Kidney tubule cell (primary cell): ENCODE results near the gene PEDS1.
"Not testable (repeated sequence)": the region's sequence is repeated elsewhere in the genome, so short reads cannot be mapped to it uniquely, and the experiment has no call there.

ENCODE experiments used
- DNase-seq: peaks from one replicate; pipeline ENCODE4 v3.0.0-alpha.2; 2018; ENCODE audit warnings: low spot score

Gene PEDS1

DNA sequence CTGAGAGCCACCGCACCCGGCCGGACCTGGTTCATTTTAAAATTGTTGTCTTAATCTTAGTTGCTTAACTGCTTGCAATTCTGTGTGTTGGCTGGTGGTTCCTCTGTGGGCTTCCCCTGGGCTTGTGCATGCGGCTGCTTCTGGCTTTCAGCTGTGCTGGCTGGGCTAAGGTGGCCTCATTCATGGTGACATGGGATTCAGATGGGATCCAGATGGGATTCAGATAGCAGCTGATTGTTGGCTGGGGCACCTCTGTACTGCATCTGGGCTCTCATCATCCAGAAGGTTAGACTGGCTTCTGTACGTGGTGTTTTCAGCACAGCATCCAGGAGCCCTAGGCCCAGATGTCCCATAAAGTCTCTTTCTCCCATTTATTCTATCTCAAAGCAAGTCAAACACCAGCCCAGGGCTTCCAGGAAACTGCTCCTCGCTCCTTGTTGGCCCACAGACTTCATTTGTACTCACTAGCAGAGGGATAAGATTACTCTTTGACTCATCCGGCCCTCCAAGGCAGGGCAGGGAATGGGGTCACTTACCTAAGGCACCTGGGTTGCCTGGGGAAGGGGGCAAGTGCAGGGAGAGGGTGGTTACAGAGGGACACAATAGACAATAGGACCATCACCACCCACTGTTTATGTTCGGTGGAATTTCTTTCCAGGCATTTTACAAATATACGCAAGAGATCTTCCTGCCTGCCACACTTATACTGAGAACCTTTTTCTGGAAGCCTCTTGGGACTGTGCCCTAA, 10.2 kb upstream of the PEDS1 start:
- peak; percentile 42 for DNase-seq

DNA sequence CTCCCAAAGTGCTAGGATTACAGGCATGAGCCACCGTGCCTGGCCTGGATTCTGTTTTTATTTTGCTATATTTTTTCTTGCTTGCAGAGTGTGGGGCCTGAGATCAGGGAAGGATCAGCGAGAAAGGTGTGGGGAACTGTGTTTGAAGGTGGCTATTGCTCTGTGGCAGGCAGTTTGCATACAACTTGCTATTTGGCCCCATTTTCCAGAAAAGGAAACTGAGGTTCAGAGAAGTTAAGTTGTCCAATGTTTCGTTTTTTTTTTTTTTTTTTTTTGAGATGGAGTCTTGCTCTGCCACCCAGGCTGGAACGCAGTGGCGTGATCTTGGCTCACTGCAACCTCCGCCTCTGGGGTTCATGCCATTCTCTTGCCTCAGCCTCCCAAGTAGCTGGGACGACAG, 8.0 kb upstream of the PEDS1 start:
- not testable (repeated sequence) for DNase-seq

DNA sequence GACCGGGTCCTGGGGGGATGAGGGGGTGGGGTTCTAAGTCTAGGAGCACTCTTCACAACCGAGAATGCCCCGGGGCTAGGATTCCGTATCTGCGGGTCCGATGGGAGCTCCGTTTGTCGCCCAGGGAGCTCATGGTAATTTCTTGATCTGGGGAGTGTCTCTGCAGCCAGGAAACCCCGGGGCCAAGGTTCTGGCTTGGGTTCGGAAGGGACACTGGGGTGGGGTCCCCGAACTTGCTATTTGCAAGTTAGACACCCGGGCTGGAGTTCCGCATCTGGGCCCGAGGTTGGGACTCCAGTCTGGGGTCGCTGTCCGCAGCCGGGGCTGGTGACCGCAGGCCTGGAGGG, 397 bp downstream of the PEDS1 start:
- no peak for DNase-seq

DNA sequence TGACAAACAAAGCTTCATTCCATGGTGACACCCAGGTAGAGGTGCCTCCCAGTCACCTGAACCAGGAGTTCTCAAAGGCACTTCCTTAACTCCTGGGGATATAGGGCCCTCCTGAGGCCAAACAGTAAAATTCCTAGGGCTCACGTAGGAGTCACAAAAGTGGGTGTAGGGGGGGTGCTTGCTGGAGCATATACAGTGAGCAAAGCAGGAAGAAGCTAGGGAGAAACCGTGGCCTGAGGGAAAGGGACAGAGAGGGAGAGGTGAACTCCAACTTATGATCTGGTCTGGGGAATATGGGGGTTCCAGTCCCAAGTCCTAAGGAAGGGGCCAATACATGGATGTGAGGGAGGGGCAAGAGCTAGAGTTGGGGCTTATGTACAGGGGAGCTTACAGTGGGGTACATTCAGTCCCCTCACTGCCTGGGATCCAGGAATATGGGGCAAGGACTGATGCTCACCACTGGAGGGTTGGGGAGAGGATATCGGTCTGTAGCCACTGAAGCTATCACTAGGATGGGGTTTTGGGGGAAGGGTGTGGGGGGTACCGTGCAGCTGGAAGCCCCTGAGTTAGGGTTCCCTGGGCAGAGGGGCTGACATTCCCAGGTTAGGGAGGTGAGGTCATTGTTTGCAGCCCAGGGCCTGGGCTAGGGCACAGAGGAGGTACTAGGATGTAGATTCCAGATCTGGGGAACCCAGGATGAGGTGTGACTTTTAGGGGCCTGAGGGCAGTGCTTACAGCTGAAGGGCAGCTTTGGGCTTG, 950 bp downstream of the PEDS1 start:
- DNase-seq = peak; percentile 89

DNA sequence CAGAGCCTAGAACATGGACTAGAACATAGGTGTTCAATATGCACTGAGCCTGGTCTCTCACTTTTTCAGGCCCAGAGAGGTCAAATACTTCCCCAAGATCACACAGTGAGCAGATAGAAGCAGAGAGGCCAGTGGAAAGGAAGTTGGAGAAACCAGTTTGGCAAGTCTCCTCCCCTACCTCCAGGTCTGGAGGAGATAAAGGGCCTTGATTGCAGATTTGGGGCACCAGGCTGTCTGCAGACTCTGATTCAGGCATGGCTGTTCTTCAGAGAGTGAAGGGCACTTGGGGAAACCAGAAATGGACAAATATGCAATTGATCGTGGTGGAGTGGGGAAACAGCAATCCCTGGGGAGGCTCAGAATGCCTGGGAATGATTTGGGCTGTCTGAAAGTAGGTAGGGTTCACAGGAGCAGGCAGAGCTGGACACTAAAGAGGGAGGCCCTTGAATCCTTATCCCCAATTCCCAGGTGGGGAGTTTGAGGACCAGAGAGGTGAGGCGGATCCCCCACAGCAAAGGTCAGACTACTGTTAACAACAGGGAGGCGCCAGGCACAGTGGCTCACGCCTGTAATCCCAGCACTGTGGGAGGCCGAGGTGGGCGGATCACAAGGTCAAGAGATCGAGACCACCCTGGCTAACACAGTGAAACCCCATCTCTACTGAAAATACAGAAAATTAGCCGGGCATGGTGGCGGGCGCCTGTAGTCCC, 2.3 kb downstream of the PEDS1 start:
- DNase-seq = no peak

DNA sequence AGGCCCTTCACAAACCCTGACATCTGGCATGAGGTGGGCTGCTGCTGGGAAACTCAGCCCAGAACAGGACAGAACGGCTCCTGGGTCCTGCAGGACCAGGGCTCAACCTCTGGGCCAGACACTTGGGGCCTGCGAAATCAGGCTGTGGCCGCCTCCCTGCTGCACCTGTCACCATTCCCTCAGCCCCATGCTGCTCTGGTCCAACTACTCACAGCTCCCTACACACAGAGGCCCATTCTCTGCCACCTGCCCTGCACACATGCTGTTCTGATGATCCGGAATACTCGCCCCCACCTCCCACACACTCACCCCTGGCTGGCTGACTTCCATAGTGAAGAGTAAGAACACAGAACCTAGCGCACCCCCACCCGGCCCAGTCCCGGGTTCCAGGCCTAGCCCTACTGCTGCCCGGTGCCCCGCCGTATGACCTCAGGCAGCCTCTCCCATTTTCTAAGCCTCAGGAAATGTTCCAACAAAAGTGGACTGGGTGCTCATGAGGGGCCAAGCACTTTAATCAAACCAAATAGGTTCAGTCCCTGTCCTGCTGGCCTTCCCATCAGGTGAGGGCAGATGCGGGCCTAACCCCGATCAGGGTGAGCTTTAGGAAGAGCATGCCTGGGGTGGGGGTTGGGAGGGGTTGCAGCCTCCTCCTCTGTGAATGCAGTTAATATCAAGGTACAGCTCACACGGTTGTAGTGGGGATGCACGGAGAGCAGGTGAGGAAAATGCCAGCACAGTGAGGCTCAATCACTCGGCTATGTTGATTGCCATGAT, 3.9 kb downstream of the PEDS1 start:
- DNase-seq = no peak

DNA sequence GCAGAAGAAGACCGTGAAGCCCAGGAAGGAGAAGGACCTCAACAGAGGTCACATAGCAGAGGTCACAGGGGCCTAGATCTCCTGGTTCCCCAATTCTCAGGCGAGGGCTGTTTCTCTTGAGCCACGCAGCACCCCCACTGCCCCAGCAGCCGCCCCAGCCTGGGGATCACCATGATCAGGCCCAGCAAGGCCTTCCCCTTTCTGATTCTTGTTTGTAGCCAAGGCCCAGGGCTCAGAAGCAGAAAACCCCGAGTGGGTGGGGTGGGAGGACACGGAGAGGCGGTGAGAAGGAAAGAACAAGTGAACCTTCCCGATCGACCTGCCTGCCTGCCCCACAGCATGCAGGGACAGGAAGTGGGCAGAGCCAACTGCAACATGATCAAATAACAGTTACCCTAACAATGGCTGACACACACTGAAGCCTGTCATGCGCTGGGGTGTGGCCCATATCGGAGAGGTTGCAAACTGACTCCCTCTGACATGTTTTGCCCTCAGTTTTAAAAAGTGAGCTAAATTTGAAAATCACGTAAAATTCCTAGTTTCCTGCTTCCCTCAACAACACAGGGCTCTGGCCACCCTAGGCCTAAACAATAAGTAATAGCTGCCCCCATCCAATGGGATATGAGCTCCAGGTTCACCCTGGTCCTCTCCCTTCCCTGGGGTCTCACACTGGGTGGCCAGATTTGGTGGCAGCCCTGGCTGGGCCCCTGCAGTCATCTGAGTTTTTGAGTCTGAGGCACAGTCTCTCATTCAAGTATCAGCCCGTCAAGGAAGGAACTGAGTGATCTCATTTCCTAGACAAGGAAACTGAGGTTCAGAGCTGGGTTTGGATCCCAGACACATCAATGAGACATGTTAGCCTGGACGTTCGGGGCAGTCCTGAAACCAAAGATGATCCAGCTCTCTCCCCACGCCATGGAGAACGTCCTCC, 6.5 kb downstream of the PEDS1 start:
- peak; percentile 56 for DNase-seq

DNA sequence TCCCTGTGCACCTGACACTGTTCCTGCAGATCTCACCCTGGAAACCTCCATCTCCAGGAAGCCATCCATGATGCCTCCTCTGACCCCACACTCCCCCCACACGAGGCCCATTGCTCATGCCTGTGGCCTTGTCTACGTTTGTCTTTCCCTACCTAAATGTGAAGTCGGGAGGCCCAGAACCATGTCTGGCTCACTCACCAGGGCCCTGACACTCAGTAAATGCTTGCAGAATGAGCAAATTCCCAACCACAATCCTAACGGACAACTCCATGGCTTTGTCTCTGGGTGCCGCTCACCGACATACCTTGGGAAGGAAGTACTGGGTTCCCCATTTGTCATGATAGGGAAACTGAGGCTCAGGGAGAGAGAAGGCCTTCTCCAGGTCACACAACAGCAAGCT, 7.3 kb downstream of the PEDS1 start:
- no peak for DNase-seq

DNA sequence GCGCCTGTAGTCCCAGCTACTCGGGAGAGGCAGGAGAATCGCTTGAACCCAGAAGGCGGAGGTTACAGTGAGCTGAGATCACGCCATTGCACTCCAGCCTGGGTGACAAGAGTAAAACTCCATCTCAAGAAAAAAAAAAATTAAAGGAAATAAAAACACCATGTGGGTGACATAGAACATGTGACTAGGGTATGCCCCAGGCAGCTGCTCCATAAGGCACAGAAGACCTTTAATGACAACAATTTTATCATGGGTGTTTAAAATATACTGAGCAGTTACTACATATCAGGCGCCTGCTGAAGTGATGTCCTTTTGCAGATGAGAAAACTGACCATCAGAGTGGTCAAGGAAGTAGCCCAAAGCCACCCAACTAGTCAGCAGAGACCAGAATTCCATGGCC, 8.0 kb downstream of the PEDS1 start:
- no peak for DNase-seq

DNA sequence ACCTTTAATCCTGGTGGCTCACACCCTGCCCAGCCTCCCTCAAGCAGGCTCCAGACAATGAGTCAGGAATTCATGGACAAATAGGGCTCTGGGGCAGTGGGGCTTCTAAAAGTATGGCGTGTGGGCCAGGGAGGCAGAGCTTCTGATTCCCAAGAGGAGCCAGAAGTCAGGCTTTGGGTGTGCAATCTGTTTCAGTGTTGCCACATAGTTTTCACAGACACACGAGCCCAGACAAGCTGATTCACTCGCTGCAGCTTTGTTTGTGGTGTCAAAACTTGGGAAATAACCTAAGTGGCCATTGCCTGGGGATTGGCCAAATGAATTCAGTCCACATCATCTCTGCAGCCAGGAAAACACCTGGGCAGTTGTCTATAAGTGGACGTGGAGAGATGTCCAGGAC, 9.2 kb downstream of the PEDS1 start:
- peak; percentile 93 for DNase-seq

DNA sequence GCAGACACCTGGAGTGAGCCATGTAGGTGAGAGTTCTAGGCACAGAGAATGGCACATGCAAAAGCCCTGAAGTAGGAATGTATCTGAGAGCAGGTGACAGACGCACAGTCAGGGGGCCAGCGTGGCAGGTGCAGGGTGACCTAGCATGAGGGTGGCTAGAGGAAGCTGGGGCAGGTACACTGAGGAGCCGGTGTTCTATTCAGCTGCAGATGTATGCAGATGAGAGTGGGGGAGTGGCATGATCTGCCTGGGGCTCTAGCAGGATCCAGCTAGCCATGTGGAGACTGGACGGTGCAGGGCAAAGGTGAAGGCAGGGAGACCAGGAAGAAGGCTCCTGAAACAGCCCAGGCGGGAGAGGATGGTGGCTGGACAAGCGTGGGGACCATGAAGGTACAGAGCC, 10.7 kb downstream of the PEDS1 start:
- DNase-seq = no peak

DNA sequence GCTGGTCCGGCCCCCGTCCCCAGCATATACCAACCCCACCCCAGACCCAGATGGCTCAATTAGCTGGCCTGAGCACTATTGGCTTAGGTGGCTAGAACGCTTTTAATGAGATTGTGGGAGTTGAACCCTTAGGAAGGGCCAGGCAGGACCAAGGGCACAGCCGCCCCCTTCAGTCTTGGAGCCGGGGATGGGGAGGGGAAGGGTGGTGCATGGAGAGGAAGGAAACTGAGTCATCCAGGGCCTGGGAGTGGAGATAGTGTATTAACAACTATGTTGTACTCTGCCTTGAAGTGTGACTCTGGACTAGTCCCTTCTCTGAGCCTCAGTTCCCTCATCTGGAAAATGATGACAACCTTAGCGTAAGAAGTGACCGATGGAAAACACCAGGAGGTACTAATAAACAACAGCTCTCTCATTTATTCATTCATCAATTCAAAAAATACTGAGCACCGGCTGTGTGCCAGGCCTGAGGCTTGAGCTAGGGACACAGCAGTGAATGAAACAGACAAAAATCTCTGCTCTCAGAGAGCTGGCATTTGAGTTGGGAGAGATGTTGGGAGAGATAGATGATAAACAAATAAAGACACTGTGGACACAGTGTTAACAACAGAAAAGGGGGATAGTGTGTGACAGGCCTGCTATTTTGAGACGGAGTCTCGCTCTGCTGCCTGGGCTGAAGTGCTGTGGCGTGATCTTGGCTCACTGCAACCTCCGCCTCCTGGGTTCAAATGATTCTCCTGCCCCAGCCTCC, 11.5 kb downstream of the PEDS1 start:
- DNase-seq = no peak

DNA sequence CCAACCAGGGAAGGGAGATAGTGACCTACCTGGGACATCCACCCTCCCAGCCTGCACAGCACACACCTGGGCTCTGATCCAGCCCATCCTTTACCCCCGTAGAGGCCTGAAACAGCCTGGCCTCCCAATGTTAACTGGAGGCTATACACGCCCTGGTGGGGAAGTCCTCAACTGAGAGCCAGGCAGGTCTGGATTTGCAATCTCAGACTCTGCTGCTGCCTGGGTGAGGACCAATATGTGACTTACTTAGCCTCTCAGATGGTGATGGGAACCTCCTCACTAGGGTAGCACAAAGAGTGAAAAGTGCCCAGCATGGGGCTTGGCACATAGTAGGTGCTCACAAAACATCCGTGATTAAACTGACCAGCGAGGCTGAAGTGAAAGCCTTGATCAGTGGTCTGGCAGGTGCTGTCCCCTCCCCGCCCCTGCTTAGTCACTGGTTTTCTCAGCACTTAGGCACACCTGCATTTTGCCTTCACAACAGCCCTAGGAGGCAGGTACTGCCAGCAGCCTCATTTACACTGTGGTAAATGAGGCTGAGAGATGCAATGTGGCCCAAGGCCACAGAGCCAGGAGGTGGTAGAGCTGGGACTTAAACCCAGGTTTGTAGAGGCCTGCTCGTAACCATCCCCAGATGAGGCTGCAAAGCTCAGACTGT, 12.4 kb downstream of the PEDS1 start:
- no peak for DNase-seq

DNA sequence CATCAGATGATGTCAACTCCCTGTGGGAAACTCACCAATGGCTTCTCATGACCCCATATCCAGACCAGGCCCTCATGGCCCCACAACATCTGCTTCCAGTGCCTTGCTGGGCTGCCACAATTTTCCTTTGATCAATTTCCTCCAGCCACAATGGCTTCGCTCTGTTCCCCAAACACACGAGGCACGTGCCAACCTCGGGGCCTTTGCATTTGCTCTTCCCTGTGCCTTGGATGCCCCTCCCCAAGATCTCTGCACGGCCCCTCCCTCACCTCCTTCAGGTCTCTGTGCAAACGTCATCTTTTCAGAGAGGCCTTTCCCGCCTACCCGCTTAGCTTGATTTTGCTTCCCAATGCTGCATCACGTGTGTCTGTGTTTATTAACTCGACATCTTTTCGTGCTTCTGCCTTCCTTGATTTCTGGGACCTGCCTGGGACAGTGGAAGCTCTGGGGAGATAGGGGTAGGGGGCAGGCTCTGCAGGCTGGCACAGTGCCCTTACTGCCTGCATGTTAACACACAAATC, 13.1 kb downstream of the PEDS1 start:
- DNase-seq = no peak

DNA sequence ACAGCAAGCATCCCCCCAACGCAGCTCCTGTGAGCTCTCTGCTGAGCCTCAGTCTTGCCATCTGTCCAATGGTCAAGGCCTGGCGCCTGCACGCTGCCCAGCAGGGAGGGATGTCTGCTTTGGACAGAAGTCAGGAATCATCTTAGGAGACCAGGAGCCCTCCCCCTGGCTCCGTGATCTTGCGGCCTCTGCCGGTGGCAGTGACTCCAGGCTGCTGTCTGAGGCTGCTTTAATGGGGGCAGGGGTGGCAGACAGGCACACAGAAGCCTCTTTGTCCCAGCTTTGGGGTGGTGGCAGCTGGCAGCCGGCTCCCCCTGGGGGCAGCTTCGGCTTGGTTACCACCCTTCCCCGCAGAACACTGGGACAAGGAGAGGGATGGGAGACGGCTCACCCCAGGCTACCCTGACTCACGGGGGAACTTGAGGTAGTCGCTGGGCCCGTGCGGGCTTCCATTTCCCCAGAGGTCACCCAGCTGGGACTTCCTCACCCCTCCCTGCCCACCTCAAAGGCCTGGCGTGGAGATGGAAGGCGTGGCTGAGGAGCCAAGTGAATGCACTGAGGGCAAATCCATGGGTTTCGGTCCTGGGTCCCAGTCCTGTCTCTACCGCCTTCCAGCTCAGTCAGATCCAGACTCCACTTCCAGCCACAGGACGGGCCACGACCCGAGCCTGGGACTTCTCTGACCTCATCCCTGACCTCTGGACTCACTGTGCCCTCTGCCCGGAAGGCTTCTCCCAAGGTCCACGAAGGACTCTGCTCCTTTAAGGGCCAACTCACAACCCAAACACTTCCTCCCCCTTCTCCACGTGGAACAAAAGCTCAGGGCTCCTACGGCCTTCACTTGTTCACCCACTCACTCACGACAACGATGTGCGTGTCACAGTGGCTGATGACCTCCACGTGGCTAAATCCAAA, 14.8 kb downstream of the PEDS1 start:
- DNase-seq = no peak

DNA sequence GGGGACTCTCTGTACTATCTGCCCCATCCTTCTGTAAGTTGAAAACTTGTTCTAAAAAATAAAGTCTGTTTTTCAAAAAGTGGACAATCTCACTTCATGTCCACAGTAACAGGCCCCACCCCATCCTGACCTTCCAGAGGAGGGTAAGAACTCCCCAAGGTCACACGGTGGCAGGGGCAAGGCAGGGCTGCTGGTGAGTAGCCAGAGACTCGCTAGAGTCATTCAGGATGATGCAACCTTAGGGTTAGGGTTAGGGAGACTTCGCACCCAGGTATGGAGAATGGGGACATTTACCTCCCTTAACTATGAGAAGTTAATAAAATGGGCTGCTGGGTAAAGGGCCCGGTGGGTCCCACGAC, 15.4 kb downstream of the PEDS1 start:
- DNase-seq = no peak

DNA sequence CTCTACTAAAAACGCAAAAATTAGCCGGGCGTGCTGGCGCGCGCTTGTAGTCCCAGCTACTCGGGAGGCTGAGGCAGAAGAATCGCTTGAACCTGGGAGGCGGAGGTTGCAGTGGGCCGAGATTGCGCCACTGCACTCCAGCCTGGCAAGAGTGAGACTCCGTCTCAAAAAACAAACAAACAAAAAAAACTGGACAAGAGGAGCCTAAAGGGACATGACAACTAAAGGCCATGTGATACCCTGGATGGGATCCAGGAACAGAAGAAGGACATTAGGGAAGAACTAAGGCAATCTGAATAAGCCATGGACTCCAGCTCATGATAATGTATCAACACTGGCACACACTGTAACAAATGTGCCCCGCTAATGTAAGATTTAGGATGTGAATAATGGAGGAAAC, 15.8 kb downstream of the PEDS1 start:
- DNase-seq = not testable (repeated sequence)

DNA sequence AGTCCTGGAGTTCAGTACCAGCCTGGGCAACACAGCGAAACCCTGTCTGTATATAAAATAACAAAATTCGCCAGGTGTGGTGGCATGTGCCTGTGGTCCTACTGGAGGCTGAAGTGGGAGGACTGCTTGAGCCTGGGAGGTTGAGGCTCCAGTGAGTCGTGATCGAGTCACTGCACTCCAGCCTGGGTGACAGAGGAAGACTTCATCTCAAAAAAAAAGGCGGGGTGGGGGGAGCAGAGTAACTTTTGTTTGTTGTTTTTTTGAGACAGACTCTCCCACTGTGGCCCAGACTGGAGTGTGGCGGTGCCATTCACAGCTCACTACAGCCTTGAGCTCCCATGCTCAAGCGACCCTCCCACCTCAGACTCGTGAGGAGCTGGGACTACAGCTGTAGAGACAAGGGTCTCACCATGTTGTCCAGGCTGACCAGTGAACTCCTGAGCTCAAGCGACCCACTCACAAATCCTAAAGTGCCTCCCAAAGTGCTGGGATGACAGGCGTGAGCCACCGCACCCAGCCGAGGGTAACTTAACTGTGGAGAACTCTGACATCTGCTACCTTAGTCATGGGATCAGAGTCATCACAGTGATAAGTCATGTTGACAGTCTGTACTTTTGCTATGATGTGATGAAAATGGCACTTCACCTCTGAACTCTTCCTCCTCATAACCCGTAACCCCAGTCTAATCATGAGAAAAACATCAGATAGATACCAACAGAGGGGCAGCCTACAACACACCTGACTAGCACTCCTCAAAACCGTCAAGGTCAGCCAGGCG, 16.5 kb downstream of the PEDS1 start:
- DNase-seq = peak; percentile 71
